ENCODE data around the gene KAZALD1. TPM values are rescaled to one million over a fixed set of nuclear protein-coding genes. Genes with fewer than 3 reads are reported as not detected.
A peak's percentile ranks its signal among the peaks of the same experiment; 100 is the strongest.

KAZALD1 gene
- polyA plus RNA-seq, 1 donor from 2014 or later = 1.6 TPM

GRCh38 chr10:101073631-101074030, 11.8 kb downstream of the KAZALD1 start:
- Histone ChIP-seq H3K9ac (ENCODE audit: low read length) (no peak overlapping the region), H3K36me3 (ENCODE audit: insufficient read depth, low read length) (no peaks in the 10 kb centered on the region), H3K9me2 (ENCODE audit: insufficient read depth, low read length) (no peaks in the 10 kb centered on the region), H3F3A (ENCODE audit: insufficient read depth, low read length, poor library complexity, severe bottlenecking) (no peaks in the 10 kb centered on the region), H4K20me1 (ENCODE audit: insufficient read depth) (no peaks in the 10 kb centered on the region), H3K4me2 (ENCODE audit: low read length) (no peak overlapping the region), H2AFZ (ENCODE audit: low read depth, low read length) (no peak overlapping the region), H3K4me3 (ENCODE audit: low read length) (no peak overlapping the region), H3K27me3 (ENCODE audit: insufficient read depth, low read depth, low read length) (peaks cover 65% of the 10 kb centered on the region), H3K27ac (ENCODE audit: low read length) (no peak overlapping the region), H3K79me2 (replicated peaks; ENCODE audit: insufficient read depth, low read length) (no peaks in the 10 kb centered on the region), H3K9me3 (ENCODE audit: low read length) (no peaks in the 10 kb centered on the region)
- TF ChIP-seq EP300 (conservative IDR thresholded peaks at IDR 0.05; ENCODE audit: poor library complexity, severe bottlenecking) (no peak), CTCF (IDR thresholded peaks at IDR 0.05; ENCODE audit: poor library complexity, severe bottlenecking) (peak; percentile 37), TAF1 (IDR thresholded peaks at IDR 0.05; ENCODE audit: low read depth) (no peak), REST (IDR thresholded peaks at IDR 0.05; ENCODE audit: borderline replicate concordance) (no peak), SMC3 (conservative IDR thresholded peaks at IDR 0.05; ENCODE audit: poor library complexity) (peak; percentile 23), EZH2 (IDR thresholded peaks at IDR 0.05; ENCODE audit: borderline replicate concordance, insufficient read depth, low read length, poor library complexity, severe bottlenecking) (no peak), POLR2AphosphoS5 (IDR thresholded peaks at IDR 0.05) (no peak), RAD21 (conservative IDR thresholded peaks at IDR 0.05) (no peak), MXI1 (conservative IDR thresholded peaks at IDR 0.05; ENCODE audit: poor library complexity, severe bottlenecking) (no peak)

- no peaks in the 10 kb centered on the region for H3K36me3 ChIP-seq (ENCODE audit: insufficient read depth, low read length)
- peaks cover 77% of the 10 kb centered on the region for H3K27me3 ChIP-seq (ENCODE audit: insufficient read depth, low read depth, low read length)
- TF ChIP-seq EZH2 (IDR thresholded peaks at IDR 0.05; ENCODE audit: borderline replicate concordance, insufficient read depth, low read length, poor library complexity, severe bottlenecking) = no peak
- TF ChIP-seq TAF1 (IDR thresholded peaks at IDR 0.05; ENCODE audit: low read depth) = no peak
- TF ChIP-seq EP300 (conservative IDR thresholded peaks at IDR 0.05; ENCODE audit: poor library complexity, severe bottlenecking) = peak; percentile 70
- peak; percentile 18 for TF ChIP-seq POLR2AphosphoS5 (IDR thresholded peaks at IDR 0.05)
- H3K9ac ChIP-seq (ENCODE audit: low read length) = peak overlapping the region; percentile 31
- H3K27ac ChIP-seq (ENCODE audit: low read length) = peak overlapping the region; percentile 37
- no peaks in the 10 kb centered on the region for H3K79me2 ChIP-seq (replicated peaks; ENCODE audit: insufficient read depth, low read length)
- H3K4me3 ChIP-seq (ENCODE audit: low read length) = peak overlapping the region; percentile 54
- H4K20me1 ChIP-seq (ENCODE audit: insufficient read depth) = no peaks in the 10 kb centered on the region
- peak overlapping the region; percentile 78 for H3K4me2 ChIP-seq (ENCODE audit: low read length)
- H3F3A ChIP-seq (ENCODE audit: insufficient read depth, low read length, poor library complexity, severe bottlenecking) = no peaks in the 10 kb centered on the region
- no peaks in the 10 kb centered on the region for H3K9me2 ChIP-seq (ENCODE audit: insufficient read depth, low read length)
- H2AFZ ChIP-seq (ENCODE audit: low read depth, low read length) = no peak overlapping the region
- no peaks in the 10 kb centered on the region for H3K9me3 ChIP-seq (ENCODE audit: low read length)
These were observed 14.0 kb downstream of the KAZALD1 start for GRCh38 chr10:101075775-101076174.
